GM12891 (cell line): ENCODE measurements around the gene DNAJC18.

Experiments
- PAX5 ChIP-seq: IDR thresholded peaks from 2 replicates; pipeline ENCODE4 v1.6.1; 2011; ENCODE audit warnings: low read length, moderate library complexity, mild to moderate bottlenecking; ENCODE audit not compliant: insufficient read depth, severe bottlenecking
- POLR2A ChIP-seq: IDR thresholded peaks from 2 replicates; pipeline ENCODE4 v1.6.1; 2011; ENCODE audit warnings: low read depth, low read length, control low read depth
- POLR2AphosphoS5 ChIP-seq: IDR thresholded peaks from 2 replicates; pipeline ENCODE4 v1.6.1; 2011; ENCODE audit warnings: low read depth, low read length, control low read depth
- POU2F2 ChIP-seq: IDR thresholded peaks from 2 replicates; pipeline ENCODE4 v1.6.1; 2011; ENCODE audit warnings: low read depth, mild to moderate bottlenecking, control low read depth, low read length, moderate library complexity
- SPI1 ChIP-seq: IDR thresholded peaks from 2 replicates; pipeline ENCODE4 v1.6.1; 2011; ENCODE audit warnings: low read depth, low read length, control low read depth
- TAF1 ChIP-seq: IDR thresholded peaks from 2 replicates; pipeline ENCODE4 v1.6.1; 2011; ENCODE audit warnings: low read depth, low read length, control low read depth

- TF ChIP-seq POLR2A: no peak
- no peak for TF ChIP-seq POLR2AphosphoS5
- no peak for TF ChIP-seq SPI1
- no peak for TF ChIP-seq TAF1
- no peak for TF ChIP-seq POU2F2
- no peak for TF ChIP-seq PAX5
Measured at GRCh38 chr5:139381837-139382761, 57.2 kb downstream of the DNAJC18 start.
